SK-N-SH treated with all-trans-retinoic acid at 6 μM for 48 hours (cell line): ENCODE results near the gene SHC3.

Source experiments
- ARNTL ChIP-seq: fragments of 450-650 bp; formaldehyde crosslinking; IDR thresholded peaks from 2 replicates; pipeline ENCODE4 v1.5.0; 2020; ENCODE audit warnings: low read depth, mild to moderate bottlenecking, moderate library complexity, borderline replicate concordance
- GLIS3 ChIP-seq: fragments of 250-450 bp; sonication (Bioruptor Pico); IDR thresholded peaks from 2 replicates; pipeline ENCODE4 v1.5.0; 2020; ENCODE audit warnings: mild to moderate bottlenecking, moderate library complexity
- ISL1 ChIP-seq: fragments of 250-450 bp; sonication (Bioruptor Pico); IDR thresholded peaks from 2 replicates; pipeline ENCODE4 v2.1.2; 2022; ENCODE audit warnings: mild to moderate bottlenecking, moderate library complexity
- RARB ChIP-seq: fragments of 250-450 bp; sonication (Bioruptor Pico); IDR thresholded peaks from 2 replicates; pipeline ENCODE4 v1.8.0; 2021; ENCODE audit warnings: mild to moderate bottlenecking, moderate library complexity
- SNAI2 ChIP-seq: fragments of 250-450 bp; sonication (Bioruptor Pico); IDR thresholded peaks from 2 replicates; pipeline ENCODE4 v1.5.0; 2020; ENCODE audit warnings: mild to moderate bottlenecking, moderate library complexity
- ZC3H10 ChIP-seq: fragments of 250-450 bp; sonication (Bioruptor Pico); IDR thresholded peaks from 2 replicates; pipeline ENCODE4 v1.5.1; 2021; ENCODE audit warnings: mild to moderate bottlenecking, moderate library complexity
- ZFP30 ChIP-seq: fragments of 450-650 bp; formaldehyde crosslinking; IDR thresholded peaks from 2 replicates; pipeline ENCODE4 v1.5.0; 2022; ENCODE audit warnings: mild to moderate bottlenecking, moderate library complexity
- ZNF565 ChIP-seq: fragments of 450-650 bp; formaldehyde crosslinking; conservative IDR thresholded peaks from 2 replicates; pipeline ENCODE4 v1.5.0; 2020; ENCODE audit warnings: low read depth, mild to moderate bottlenecking, moderate library complexity
- ZNF70 ChIP-seq: fragments of 450-650 bp; formaldehyde crosslinking; IDR thresholded peaks from 2 replicates; pipeline ENCODE4 v1.5.0; 2020; ENCODE audit warnings: mild to moderate bottlenecking, moderate library complexity
- ZNF8 ChIP-seq: fragments of 450-650 bp; formaldehyde crosslinking; IDR thresholded peaks from 2 replicates; pipeline ENCODE4 v1.5.0; 2020; ENCODE audit warnings: mild to moderate bottlenecking, moderate library complexity
- TF ChIP-seq, protein P1 (sequence below): fragments of 250-450 bp; sonication (Bioruptor Pico); IDR thresholded peaks from 2 replicates; pipeline ENCODE4 v1.5.1; 2021; ENCODE audit warnings: mild to moderate bottlenecking, moderate library complexity
- TF ChIP-seq, protein P2 (sequence below): fragments of 250-450 bp; sonication (Bioruptor Pico); IDR thresholded peaks from 2 replicates; pipeline ENCODE4 v1.8.0; 2020; ENCODE audit warnings: mild to moderate bottlenecking, moderate library complexity, borderline replicate concordance

DNA sequence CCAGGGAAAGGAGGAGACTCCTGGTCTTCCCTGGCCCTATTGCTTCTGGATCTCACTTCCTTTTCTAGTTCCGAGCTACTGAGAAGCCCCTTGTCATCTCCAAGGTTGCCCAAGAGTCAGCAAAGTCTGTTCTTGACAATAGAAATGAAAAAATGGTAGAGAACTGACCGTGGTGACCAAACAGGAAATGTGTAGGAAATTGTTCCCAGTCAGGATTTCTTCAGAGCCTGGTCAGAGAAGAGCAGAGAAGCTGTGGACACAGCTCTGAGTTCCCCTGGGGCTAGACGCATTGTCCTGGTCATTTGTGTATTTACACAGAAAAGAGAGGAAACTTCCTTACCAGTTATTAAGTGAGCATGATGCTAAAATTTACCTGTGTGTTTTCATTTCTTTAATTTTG is 151.7 kb downstream of the SHC3 start:
- TF ChIP-seq GLIS3 (CRISPR knock-in tag) (no peak), ZNF70 (CRISPR knock-in tag) (no peak), ZNF8 (CRISPR knock-in tag) (no peak), SNAI2 (CRISPR knock-in tag) (no peak), ZC3H10 (CRISPR knock-in tag) (no peak), ISL1 (CRISPR knock-in tag) (no peak), ARNTL (no peak), ZNF565 (CRISPR knock-in tag) (no peak), RARB (no peak), ZFP30 (CRISPR knock-in tag) (no peak)
- TF ChIP-seq, protein P1, sequence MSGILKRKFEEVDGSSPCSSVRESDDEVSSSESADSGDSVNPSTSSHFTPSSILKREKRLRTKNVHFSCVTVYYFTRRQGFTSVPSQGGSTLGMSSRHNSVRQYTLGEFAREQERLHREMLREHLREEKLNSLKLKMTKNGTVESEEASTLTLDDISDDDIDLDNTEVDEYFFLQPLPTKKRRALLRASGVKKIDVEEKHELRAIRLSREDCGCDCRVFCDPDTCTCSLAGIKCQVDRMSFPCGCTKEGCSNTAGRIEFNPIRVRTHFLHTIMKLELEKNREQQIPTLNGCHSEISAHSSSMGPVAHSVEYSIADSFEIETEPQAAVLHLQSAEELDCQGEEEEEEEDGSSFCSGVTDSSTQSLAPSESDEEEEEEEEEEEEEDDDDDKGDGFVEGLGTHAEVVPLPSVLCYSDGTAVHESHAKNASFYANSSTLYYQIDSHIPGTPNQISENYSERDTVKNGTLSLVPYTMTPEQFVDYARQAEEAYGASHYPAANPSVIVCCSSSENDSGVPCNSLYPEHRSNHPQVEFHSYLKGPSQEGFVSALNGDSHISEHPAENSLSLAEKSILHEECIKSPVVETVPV (CRISPR knock-in tag), result no peak
- TF ChIP-seq, protein P2, sequence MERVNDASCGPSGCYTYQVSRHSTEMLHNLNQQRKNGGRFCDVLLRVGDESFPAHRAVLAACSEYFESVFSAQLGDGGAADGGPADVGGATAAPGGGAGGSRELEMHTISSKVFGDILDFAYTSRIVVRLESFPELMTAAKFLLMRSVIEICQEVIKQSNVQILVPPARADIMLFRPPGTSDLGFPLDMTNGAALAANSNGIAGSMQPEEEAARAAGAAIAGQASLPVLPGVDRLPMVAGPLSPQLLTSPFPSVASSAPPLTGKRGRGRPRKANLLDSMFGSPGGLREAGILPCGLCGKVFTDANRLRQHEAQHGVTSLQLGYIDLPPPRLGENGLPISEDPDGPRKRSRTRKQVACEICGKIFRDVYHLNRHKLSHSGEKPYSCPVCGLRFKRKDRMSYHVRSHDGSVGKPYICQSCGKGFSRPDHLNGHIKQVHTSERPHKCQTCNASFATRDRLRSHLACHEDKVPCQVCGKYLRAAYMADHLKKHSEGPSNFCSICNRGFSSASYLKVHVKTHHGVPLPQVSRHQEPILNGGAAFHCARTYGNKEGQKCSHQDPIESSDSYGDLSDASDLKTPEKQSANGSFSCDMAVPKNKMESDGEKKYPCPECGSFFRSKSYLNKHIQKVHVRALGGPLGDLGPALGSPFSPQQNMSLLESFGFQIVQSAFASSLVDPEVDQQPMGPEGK (CRISPR knock-in tag), result no peak
